Suprapubic skin (tissue), 4 donors: ENCODE measurements around the gene DNAJC10. TPM values are rescaled to one million over a fixed set of nuclear protein-coding genes. Genes with fewer than 3 reads are reported as not detected.

Experiments
- DNase-seq, 2 donors: peaks; one replicate each; pipeline ENCODE4 v3.0.0-alpha.2; 2019; ENCODE audit warnings: low spot score in 2 of 2
- H3K27ac ChIP-seq: fragments of 200-600 bp; sonication (generic); one replicate; pipeline ENCODE4 v1.5.1; 2019
- H3K27me3 ChIP-seq: fragments of 200-600 bp; sonication (generic); one replicate; pipeline ENCODE4 v1.5.1; 2019
- H3K36me3 ChIP-seq: fragments of 200-600 bp; sonication (generic); one replicate; pipeline ENCODE4 v1.5.1; 2019
- H3K4me1 ChIP-seq: fragments of 200-600 bp; sonication (generic); one replicate; pipeline ENCODE4 v1.5.1; 2019
- H3K4me3 ChIP-seq: fragments of 200-600 bp; sonication (generic); one replicate; pipeline ENCODE4 v1.5.1; 2019; ENCODE audit warnings: mild to moderate bottlenecking
- H3K9me3 ChIP-seq: fragments of 200-600 bp; sonication (generic); one replicate; pipeline ENCODE4 v1.5.1; 2019
- EP300 ChIP-seq: sonication (generic); formaldehyde crosslinking; IDR thresholded peaks from one replicate; pipeline ENCODE4 v1.6.1; 2017; ENCODE audit warnings: antibody characterized with exemption
- POLR2A ChIP-seq, 2 donors: fragments of 450-650 bp; IDR thresholded peaks; one replicate each; pipeline ENCODE4 v1.6.1; 2017; ENCODE audit warnings: antibody characterized with exemption in 2 of 2, mild to moderate bottlenecking in 2 of 2, moderate library complexity in 2 of 2
- POLR2AphosphoS5 ChIP-seq, 3 donors: sonication (generic); formaldehyde crosslinking; IDR thresholded peaks; one replicate each; pipeline ENCODE4 v1.6.1; 2017; ENCODE audit warnings: antibody characterized with exemption in 3 of 3
- WGBS: methylation state at CpG from one replicate; pipeline ENCODE4 v1.1.5; 2018; 5-methylcytosine and 5-hydroxymethylcytosine counted together
- total RNA-seq, 4 donors: library from RNA; depleted of rRNA; stranded (reverse); fragments of >200 nt; gene quantifications; one replicate each; pipeline ENCODE4 v1.1.0, GENCODE V29; 2016
- TF ChIP-seq, protein P1 (sequence below), 2 donors: fragments of 200-600 bp in 1 of 2; fragments of 450-650 bp in 1 of 2; sonication (generic) in 1 of 2; IDR thresholded peaks; one replicate each; pipeline ENCODE4 v1.5.1; 2016 to 2019; ENCODE audit warnings: antibody characterized with exemption in 2 of 2, mild to moderate bottlenecking in 1 of 2, moderate library complexity in 1 of 2

DNAJC10 gene
- total RNA-seq, 4 donors from 2014 or later, result 25.5 to 33.4 (median 29.0) TPM

DNA sequence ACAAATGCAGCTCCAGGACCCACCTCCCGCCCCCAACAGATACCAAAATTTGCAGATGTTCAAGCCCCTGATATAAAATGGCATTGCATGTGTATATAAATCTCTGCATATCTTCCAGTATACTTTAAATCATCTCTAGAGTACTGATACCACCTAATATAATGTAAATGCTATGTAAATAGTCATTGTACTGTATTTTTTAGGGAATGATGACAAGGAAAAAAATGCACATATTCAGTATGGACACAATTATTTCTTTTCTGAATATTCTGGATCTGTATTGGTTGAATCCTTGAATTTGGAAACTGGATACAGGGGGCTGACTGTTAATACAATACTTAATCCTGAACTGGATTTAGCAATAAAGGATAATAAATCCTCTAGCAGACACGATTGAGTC is 82.7 kb downstream of the DNAJC10 start:
- Histone ChIP-seq H3K36me3 (no peaks in the 10 kb centered on the region), H3K27ac (no peak overlapping the region), H3K4me1 (no peaks in the 10 kb centered on the region), H3K4me3 (no peak overlapping the region), H3K9me3 (no peaks in the 10 kb centered on the region), H3K27me3 (no peaks in the 10 kb centered on the region)
- TF ChIP-seq POLR2A (IDR thresholded peaks at IDR 0.05), result no peak
- TF ChIP-seq EP300, result no peak
- TF ChIP-seq POLR2AphosphoS5 (IDR thresholded peaks at IDR 0.05), result no peak
- TF ChIP-seq, protein P1, sequence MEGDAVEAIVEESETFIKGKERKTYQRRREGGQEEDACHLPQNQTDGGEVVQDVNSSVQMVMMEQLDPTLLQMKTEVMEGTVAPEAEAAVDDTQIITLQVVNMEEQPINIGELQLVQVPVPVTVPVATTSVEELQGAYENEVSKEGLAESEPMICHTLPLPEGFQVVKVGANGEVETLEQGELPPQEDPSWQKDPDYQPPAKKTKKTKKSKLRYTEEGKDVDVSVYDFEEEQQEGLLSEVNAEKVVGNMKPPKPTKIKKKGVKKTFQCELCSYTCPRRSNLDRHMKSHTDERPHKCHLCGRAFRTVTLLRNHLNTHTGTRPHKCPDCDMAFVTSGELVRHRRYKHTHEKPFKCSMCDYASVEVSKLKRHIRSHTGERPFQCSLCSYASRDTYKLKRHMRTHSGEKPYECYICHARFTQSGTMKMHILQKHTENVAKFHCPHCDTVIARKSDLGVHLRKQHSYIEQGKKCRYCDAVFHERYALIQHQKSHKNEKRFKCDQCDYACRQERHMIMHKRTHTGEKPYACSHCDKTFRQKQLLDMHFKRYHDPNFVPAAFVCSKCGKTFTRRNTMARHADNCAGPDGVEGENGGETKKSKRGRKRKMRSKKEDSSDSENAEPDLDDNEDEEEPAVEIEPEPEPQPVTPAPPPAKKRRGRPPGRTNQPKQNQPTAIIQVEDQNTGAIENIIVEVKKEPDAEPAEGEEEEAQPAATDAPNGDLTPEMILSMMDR (IDR thresholded peaks at IDR 0.05), result no peak
- DNase-seq, result no peak
- WGBS, result 81% methylated on average over 2 of the region's 2 CpGs

DNA sequence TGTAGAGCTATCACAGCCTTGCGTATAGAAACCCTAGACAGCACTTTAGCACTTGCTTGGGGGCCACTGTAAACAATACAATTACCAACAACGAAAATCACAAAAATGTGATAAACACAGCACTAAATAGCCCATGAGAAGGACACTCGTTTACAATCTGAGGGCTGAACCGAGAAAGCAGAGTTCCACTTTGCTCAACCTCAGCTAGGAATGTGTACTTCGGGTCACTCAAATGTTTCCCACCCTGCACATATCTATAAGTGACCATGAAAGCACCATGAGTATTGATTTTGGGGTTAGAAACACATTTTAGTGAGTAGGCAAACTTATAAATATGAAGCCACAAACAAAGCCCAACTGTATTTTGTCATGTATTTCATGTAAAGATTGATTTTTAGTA is 88.1 kb downstream of the DNAJC10 start:
- H3K9me3 ChIP-seq, result no peaks in the 10 kb centered on the region
- no peaks in the 10 kb centered on the region for H3K36me3 ChIP-seq
- DNase-seq, result no peak
- TF ChIP-seq POLR2AphosphoS5 (IDR thresholded peaks at IDR 0.05), result no peak
- no peak for TF ChIP-seq EP300
- no peaks in the 10 kb centered on the region for H3K27me3 ChIP-seq
- no peak overlapping the region for H3K4me3 ChIP-seq
- no peak overlapping the region for H3K27ac ChIP-seq
- H3K4me1 ChIP-seq, result no peaks in the 10 kb centered on the region
- WGBS, result 86% methylated on average over 5 of the region's 5 CpGs

DNA sequence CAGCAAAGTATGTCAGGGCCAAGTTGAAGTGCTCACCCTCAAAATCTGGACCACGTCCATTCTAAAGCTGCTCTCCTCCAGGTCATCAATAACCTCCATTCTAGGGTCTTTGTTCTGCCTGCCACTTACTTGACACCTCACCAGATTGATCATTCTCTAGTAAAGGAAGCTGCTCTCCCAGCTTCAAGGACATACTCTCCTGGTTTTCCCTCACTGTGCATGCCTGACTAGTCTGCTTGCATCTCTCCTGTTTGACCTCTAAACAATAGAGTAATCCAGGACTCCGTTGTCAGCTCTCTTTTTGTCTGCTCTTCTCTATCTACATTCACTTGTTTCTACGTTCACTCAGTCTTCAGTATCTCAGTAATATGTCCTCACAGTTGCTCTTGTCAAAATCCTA is 91.3 kb downstream of the DNAJC10 start:
- H3K27ac ChIP-seq, result no peak overlapping the region
- no peak overlapping the region for H3K4me3 ChIP-seq
- no peaks in the 10 kb centered on the region for H3K4me1 ChIP-seq
- H3K36me3 ChIP-seq, result no peaks in the 10 kb centered on the region
- WGBS, result 88% methylated on average over 3 of the region's 3 CpGs
- H3K9me3 ChIP-seq, result no peaks in the 10 kb centered on the region
- H3K27me3 ChIP-seq, result no peaks in the 10 kb centered on the region
- no peak for DNase-seq
- TF ChIP-seq EP300 (no peak), POLR2A (IDR thresholded peaks at IDR 0.05) (no peak), POLR2AphosphoS5 (IDR thresholded peaks at IDR 0.05) (no peak)
- TF ChIP-seq, protein P1 (IDR thresholded peaks at IDR 0.05), result no peak

DNA sequence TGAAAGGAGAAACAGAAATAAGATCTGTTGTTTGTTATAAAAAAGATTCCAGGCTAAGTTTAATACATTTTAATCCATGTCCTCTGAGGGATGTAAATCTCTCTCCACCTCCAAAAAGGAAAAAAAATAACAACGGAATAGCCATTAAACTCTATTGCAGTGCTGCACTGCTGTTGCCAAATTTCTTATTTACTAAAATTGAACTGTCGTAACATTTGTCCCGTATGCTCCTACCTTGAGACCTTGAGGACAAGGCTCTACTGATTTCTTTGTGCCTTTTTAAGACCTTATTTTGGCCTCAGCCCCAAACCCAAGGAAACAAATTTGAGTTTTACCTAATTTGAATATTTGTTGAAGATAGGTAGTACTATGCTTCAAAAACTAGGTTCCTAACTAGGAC is 94.0 kb downstream of the DNAJC10 start:
- WGBS, result 76% methylated on average over 3 of the region's 3 CpGs
- H3K36me3 ChIP-seq, result no peaks in the 10 kb centered on the region
- no peaks in the 10 kb centered on the region for H3K9me3 ChIP-seq
- H3K4me1 ChIP-seq, result no peaks in the 10 kb centered on the region
- H3K4me3 ChIP-seq, result no peak overlapping the region
- no peaks in the 10 kb centered on the region for H3K27me3 ChIP-seq
- H3K27ac ChIP-seq, result no peak overlapping the region
- no peak for TF ChIP-seq POLR2A (IDR thresholded peaks at IDR 0.05)
- TF ChIP-seq, protein P1 (IDR thresholded peaks at IDR 0.05), result no peak
- no peak for TF ChIP-seq EP300
- TF ChIP-seq POLR2AphosphoS5 (IDR thresholded peaks at IDR 0.05), result no peak
- DNase-seq, result no peak

DNA sequence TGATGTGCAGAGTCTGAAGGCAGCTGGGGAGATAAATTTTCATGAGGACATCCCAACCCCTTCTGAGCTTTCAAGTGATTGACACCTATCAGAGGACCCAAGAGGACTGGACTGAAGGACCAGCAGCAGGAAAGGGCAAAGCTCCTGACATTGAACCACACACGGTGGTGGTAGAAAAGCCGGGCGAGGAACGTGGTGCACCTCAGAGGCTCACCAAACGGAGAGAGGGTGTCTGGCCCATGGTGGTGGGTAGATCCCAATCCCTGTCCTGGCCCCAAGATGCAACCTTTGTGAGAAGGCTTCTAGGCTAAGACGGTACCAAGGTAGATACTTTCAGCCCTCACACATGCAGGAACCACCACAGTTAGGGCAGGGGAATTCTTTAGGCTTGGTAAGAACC is 98.3 kb downstream of the DNAJC10 start:
- 82% methylated on average over 6 of the region's 6 CpGs for WGBS
- Histone ChIP-seq H3K27me3 (no peaks in the 10 kb centered on the region), H3K4me3 (no peak overlapping the region), H3K27ac (no peak overlapping the region), H3K4me1 (no peaks in the 10 kb centered on the region), H3K36me3 (no peaks in the 10 kb centered on the region), H3K9me3 (no peaks in the 10 kb centered on the region)
- TF ChIP-seq POLR2AphosphoS5 (IDR thresholded peaks at IDR 0.05) (no peak), EP300 (no peak), POLR2A (IDR thresholded peaks at IDR 0.05) (no peak)
- TF ChIP-seq, protein P1 (IDR thresholded peaks at IDR 0.05), result no peak
- DNase-seq, result no peak

DNA sequence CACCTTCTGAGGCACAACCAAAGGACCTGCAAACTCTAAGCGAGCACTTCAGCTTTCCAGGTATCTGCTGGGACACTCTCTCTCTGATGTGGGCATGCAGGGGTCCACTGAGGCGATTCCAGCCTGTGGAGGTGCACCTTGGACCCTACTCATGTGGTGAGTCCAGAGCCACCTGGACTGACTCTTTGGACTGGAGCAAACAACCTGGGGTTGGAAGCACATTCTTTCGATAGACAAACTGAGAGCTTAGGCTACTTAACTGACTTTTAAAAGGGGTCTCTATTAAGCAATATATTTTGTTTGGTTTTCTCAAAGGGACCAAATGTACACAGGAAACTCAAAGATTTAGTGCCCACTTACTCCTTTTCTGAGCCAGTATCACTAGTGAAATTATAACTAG is 98.7 kb downstream of the DNAJC10 start:
- TF ChIP-seq POLR2A (IDR thresholded peaks at IDR 0.05) (no peak), EP300 (no peak), POLR2AphosphoS5 (IDR thresholded peaks at IDR 0.05) (no peak)
- TF ChIP-seq, protein P1 (IDR thresholded peaks at IDR 0.05), result no peak
- Histone ChIP-seq H3K27ac (no peak overlapping the region), H3K4me3 (no peak overlapping the region), H3K9me3 (no peaks in the 10 kb centered on the region), H3K4me1 (no peaks in the 10 kb centered on the region), H3K36me3 (no peaks in the 10 kb centered on the region), H3K27me3 (no peaks in the 10 kb centered on the region)
- WGBS, result 75% methylated on average over 3 of the region's 3 CpGs
- no peak for DNase-seq
